Stimulated activated CD4-positive, alpha-beta T cell treated with anti-CD3 and anti-CD28 coated beads, Interleukin-15, amount 100 ng/mL, for 1 hour (primary cell): Measurements from ENCODE around the gene ZFAND3.

Source experiments
- DNase-seq, 2 donors: peaks; one replicate each; pipeline ENCODE4 v3.0.0-alpha.2; 2020; ENCODE audit warnings: low read depth in 1 of 2, low spot score in 1 of 2

ZFAND3 gene

DNA sequence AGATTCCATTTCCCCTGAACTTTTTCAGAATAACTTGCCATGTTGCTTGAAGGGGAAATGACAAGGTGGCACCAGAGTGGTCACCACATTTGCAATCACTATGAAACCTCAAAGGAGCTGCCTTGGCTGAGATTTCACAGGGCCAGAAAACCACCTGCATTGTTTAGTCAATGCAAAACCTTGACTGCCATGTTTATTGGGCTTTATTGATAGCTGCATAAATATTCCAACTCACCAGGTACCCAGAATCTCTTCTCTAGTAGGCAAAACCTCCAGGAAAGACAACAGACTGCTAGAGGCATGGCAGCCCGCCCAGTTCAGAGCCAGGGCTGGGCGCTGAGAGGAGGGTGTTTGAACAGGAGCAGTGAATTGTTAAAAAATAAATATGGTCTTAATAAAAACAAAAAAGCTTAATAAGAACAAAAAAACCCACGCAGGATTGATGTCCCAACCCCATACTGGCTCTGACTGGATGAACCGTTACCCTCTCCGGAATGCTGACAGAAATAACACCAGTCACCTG lies 375.6 kb downstream of the ZFAND3 start:
- DNase-seq, result no peak

GRCh38 chr6:38198219-38198618 lies 378.7 kb downstream of the ZFAND3 start:
- no peak for DNase-seq
